ENCODE measurements around the gene ZFYVE21.

The ZFYVE21 gene

GRCh38 chr14:103692871-103693270 is 22.7 kb upstream of the ZFYVE21 start:
- DNase-seq = no peak

- DNase-seq = no peak
Measured at GRCh38 chr14:103693515-103693914, 22.1 kb upstream of the ZFYVE21 start.

GRCh38 chr14:103694572-103695026 is 21.0 kb upstream of the ZFYVE21 start:
- DNase-seq = no peak

GRCh38 chr14:103695296-103696069 is 20.1 kb upstream of the ZFYVE21 start:
- no peak for DNase-seq

GRCh38 chr14:103696070-103696402 is 19.6 kb upstream of the ZFYVE21 start:
- no peak for DNase-seq

- no peak for DNase-seq
Measured at GRCh38 chr14:103696466-103697071, 19.0 kb upstream of the ZFYVE21 start.

- no peak for DNase-seq
Measured at GRCh38 chr14:103697206-103697602, 18.4 kb upstream of the ZFYVE21 start.

GRCh38 chr14:103697603-103698379 is 17.8 kb upstream of the ZFYVE21 start:
- no peak for DNase-seq

- DNase-seq = no peak
Measured at GRCh38 chr14:103698380-103699260, 17.0 kb upstream of the ZFYVE21 start.

- DNase-seq = no peak
Measured at GRCh38 chr14:103699261-103699661, 16.3 kb upstream of the ZFYVE21 start.

GRCh38 chr14:103699901-103700752 is 15.5 kb upstream of the ZFYVE21 start:
- DNase-seq = no peak

GRCh38 chr14:103700753-103701490 is 14.7 kb upstream of the ZFYVE21 start:
- DNase-seq = no peak

GRCh38 chr14:103702095-103702494 is 13.5 kb upstream of the ZFYVE21 start:
- DNase-seq = no peak

- no peak for DNase-seq
Measured at GRCh38 chr14:103702497-103703432, 12.8 kb upstream of the ZFYVE21 start.

- no peak for DNase-seq
Measured at GRCh38 chr14:103703433-103704385, 11.9 kb upstream of the ZFYVE21 start.

- DNase-seq = no peak
Measured at GRCh38 chr14:103704708-103705107, 10.9 kb upstream of the ZFYVE21 start.

GRCh38 chr14:103705118-103705503 is 10.5 kb upstream of the ZFYVE21 start:
- no peak for DNase-seq

GRCh38 chr14:103705504-103706284 is 9.9 kb upstream of the ZFYVE21 start:
- DNase-seq = no peak
